HepG2 (cell line): Measurements from ENCODE around the gene FBXO8.

Experiments
- ATRX ChIP-seq: sonication (generic); formaldehyde crosslinking; IDR thresholded peaks from 2 replicates; pipeline ENCODE4 v1.4.0; 2020; ENCODE audit warnings: missing genetic modification reagents, borderline replicate concordance
- CBFB ChIP-seq: sonication (generic); formaldehyde crosslinking; IDR thresholded peaks from 2 replicates; pipeline ENCODE4 v1.4.0; 2020; ENCODE audit warnings: missing genetic modification reagents
- CHD4 ChIP-seq: fragments of 200-600 bp; sonication (generic); IDR thresholded peaks from 2 replicates; pipeline ENCODE4 v1.7.0; 2017; ENCODE audit warnings: mild to moderate bottlenecking, low read length, borderline replicate concordance
- ELK4 ChIP-seq: sonication (generic); formaldehyde crosslinking; IDR thresholded peaks from 2 replicates; pipeline ENCODE4 v1.9.0; 2021; ENCODE audit warnings: missing genetic modification reagents, borderline replicate concordance
- KAT7 ChIP-seq: IDR thresholded peaks from 2 replicates; pipeline ENCODE4 v1.6.1; 2018; ENCODE audit warnings: borderline replicate concordance, missing compliant biosample characterization
- KLF6 ChIP-seq: IDR thresholded peaks from 2 replicates; pipeline ENCODE4 v1.8.0; 2016; ENCODE audit warnings: missing biosample characterization, missing genetic modification reagents
- SIN3B ChIP-seq: fragments of 150-350 bp; IDR thresholded peaks from 2 replicates; pipeline ENCODE4 v1.6.1; 2014; ENCODE audit warnings: low read length
- U2AF1 ChIP-seq: fragments of 200-400 bp; formaldehyde crosslinking; optimal IDR thresholded peaks from 2 replicates; pipeline ENCODE3; 2017; ENCODE audit warnings: mild to moderate bottlenecking, low read depth, low read length
- ZNF556 ChIP-seq: sonication (generic); formaldehyde crosslinking; IDR thresholded peaks from 2 replicates; pipeline ENCODE4 v1.4.0; 2020; ENCODE audit warnings: mild to moderate bottlenecking, missing genetic modification reagents, borderline replicate concordance
- ZNF619 ChIP-seq: sonication (generic); formaldehyde crosslinking; IDR thresholded peaks from 2 replicates; pipeline ENCODE4 v1.4.0; 2020; ENCODE audit warnings: mild to moderate bottlenecking, missing genetic modification reagents
- ZNF724P ChIP-seq: sonication (generic); formaldehyde crosslinking; IDR thresholded peaks from 2 replicates; pipeline ENCODE4 v1.8.0; 2022; ENCODE audit warnings: missing genetic modification reagents, borderline replicate concordance
- TF ChIP-seq, protein P1 (sequence below): sonication (generic); formaldehyde crosslinking; IDR thresholded peaks from 2 replicates; pipeline ENCODE4 v1.4.0; 2020; ENCODE audit warnings: mild to moderate bottlenecking, missing genetic modification reagents
- TF ChIP-seq, protein P2 (sequence below): sonication (generic); formaldehyde crosslinking; IDR thresholded peaks from 2 replicates; pipeline ENCODE4 v1.5.0; 2020; ENCODE audit warnings: mild to moderate bottlenecking, missing genetic modification reagents, moderate library complexity

DNA sequence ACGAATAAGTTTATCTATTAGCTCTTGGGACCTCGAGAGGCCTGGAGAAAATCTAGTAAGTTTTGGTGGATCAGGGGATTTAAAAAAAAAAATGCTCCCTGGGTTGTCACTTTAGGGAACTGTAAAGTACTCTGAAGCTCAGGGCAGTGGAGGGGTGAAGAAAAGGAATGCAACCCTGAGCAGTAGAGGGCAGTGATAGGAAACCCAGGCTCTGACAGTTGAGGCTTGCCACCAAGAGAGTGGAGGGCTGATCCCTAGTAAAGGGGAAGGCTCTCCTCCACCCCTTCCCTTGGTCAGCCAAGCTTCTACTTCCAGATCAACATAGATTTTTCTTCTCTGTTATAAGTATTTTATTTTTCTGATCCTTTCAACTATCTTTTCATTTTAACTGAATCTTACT is 73.1 kb downstream of the FBXO8 start:
- TF ChIP-seq CBFB (CRISPR knock-in tag) (no peak), ZNF556 (CRISPR knock-in tag) (no peak), U2AF1 (no peak), ZNF619 (no peak), KAT7 (CRISPR knock-in tag) (no peak), ATRX (no peak), CHD4 (no peak), ZNF724P (CRISPR knock-in tag) (no peak), ELK4 (CRISPR knock-in tag) (no peak), SIN3B (no peak), KLF6 (CRISPR knock-in tag) (no peak)
- TF ChIP-seq, protein P1, sequence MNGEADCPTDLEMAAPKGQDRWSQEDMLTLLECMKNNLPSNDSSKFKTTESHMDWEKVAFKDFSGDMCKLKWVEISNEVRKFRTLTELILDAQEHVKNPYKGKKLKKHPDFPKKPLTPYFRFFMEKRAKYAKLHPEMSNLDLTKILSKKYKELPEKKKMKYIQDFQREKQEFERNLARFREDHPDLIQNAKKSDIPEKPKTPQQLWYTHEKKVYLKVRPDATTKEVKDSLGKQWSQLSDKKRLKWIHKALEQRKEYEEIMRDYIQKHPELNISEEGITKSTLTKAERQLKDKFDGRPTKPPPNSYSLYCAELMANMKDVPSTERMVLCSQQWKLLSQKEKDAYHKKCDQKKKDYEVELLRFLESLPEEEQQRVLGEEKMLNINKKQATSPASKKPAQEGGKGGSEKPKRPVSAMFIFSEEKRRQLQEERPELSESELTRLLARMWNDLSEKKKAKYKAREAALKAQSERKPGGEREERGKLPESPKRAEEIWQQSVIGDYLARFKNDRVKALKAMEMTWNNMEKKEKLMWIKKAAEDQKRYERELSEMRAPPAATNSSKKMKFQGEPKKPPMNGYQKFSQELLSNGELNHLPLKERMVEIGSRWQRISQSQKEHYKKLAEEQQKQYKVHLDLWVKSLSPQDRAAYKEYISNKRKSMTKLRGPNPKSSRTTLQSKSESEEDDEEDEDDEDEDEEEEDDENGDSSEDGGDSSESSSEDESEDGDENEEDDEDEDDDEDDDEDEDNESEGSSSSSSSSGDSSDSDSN (CRISPR knock-in tag), result no peak
- TF ChIP-seq, protein P2, sequence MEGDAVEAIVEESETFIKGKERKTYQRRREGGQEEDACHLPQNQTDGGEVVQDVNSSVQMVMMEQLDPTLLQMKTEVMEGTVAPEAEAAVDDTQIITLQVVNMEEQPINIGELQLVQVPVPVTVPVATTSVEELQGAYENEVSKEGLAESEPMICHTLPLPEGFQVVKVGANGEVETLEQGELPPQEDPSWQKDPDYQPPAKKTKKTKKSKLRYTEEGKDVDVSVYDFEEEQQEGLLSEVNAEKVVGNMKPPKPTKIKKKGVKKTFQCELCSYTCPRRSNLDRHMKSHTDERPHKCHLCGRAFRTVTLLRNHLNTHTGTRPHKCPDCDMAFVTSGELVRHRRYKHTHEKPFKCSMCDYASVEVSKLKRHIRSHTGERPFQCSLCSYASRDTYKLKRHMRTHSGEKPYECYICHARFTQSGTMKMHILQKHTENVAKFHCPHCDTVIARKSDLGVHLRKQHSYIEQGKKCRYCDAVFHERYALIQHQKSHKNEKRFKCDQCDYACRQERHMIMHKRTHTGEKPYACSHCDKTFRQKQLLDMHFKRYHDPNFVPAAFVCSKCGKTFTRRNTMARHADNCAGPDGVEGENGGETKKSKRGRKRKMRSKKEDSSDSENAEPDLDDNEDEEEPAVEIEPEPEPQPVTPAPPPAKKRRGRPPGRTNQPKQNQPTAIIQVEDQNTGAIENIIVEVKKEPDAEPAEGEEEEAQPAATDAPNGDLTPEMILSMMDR (CRISPR knock-in tag), result no peak
